ENCODE results near the gene TTC13.

GRCh38 chr1:230987448-230987847, 8.8 kb upstream of the TTC13 start:
- TF ChIP-seq POLR2A (IDR thresholded peaks at IDR 0.05) (no peak), CTCF (IDR thresholded peaks at IDR 0.05) (no peak)

All from adrenal gland (tissue), 5 donors.